HG02840 (cell line): ENCODE measurements around the gene GLIS1.

Experiments used
- ATAC-seq: cut with Tn5 transposase; IDR thresholded peaks from one replicate; pipeline ENCODE4 v1.9.1; 2021; ENCODE audit warnings: mild to moderate bottlenecking, moderate library complexity, moderate number of reproducible peaks; ENCODE audit not compliant: unreplicated experiment, low FRiP score

Gene GLIS1

DNA sequence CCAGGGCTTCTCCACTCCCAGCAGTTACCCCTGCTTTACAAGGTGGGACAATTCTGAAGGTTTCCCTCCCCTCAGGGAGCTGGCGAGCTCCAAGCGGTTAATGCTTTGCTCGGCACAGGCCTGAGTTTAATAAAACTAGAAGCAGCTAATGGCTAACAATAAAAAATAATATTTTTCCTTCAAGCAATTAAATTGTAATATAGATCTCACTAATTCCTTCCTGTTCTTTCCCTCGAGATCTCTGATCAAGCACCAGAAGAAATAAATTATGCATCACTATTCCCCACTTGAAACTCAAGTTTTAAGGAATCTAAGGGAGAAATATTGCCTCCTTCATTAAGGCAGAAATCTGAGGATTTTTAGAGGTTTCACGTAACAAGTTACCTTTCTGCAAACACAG, 42.9 kb downstream of the GLIS1 start:
- ATAC-seq = no peak

DNA sequence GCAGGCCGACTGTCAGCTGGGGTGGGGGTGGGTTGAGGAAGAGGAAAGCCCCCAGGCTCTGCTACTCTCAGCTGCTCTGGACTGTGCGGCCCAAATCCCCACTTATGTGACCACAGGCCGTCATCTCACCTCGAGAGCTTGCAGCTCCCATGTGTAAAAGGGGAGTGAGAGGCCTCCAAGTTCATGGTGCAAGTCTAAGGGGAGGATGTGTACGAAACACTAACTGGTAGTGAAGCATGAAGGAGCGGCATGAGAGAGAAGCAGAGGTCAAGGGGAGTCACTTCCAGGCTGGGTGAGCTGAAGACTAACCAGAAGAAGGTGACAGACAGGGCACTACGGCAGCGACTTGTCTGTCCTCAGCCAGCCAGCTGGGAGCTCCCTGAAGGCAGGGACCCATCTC, 43.8 kb downstream of the GLIS1 start:
- no peak for ATAC-seq

DNA sequence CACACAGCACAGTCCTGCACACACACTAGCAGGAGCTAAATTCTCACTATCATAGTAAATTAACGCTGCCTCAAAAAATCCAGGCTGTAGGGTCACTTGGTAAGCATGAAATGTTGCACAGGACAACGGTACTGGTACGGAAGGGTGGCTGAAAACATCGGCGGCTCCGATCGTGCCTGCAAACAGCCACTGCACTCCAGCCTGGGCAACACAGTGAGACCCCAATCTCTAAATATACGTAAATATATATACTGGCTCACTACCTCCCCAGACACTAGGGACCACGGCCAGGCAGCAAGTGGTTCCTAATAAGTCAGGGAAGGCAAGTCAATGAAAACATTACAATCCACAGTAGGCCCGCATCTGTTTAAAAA, 44.3 kb downstream of the GLIS1 start:
- ATAC-seq = no peak

- ATAC-seq = no peak
These were observed 44.9 kb downstream of the GLIS1 start for GRCh38 chr1:53693773-53694717.

DNA sequence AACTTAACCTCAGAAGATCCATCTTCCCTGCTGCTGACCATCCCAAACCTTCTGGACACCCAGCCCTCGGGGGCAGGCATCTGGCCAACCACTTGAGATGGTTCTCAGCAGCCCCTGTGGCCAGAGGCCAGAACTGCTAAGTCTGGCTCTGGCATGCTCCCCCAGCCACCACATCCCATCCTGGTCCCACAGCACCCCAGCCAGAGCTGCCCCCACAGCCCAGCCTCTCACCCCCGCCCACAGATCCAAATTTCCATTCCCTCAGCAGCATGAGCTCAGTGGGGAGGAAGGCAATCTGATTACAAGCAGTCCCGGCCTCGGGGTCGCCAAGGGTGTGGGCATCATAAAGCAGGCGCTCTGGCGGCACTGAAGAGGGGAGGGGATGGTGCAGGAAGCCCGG, 45.6 kb downstream of the GLIS1 start:
- ATAC-seq = no peak

DNA sequence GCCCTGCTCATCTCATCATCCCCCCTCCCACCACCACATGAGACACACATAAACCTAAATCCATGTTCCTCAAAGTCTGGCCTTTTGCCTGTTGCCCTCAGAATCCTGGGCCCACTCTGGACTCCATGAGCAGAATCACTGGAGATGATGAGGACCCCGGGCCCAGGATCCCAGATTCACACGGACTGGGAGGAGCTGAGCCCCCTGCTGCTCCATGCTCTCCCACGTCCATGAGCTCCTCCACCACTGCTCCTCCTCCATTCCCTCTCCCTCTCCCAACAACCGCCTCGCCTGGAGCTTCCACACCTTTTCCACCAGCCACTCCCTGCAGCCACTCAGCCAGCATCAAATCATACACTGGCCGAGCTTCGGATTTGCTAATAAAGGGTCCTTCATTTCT, 47.6 kb downstream of the GLIS1 start:
- no peak for ATAC-seq

DNA sequence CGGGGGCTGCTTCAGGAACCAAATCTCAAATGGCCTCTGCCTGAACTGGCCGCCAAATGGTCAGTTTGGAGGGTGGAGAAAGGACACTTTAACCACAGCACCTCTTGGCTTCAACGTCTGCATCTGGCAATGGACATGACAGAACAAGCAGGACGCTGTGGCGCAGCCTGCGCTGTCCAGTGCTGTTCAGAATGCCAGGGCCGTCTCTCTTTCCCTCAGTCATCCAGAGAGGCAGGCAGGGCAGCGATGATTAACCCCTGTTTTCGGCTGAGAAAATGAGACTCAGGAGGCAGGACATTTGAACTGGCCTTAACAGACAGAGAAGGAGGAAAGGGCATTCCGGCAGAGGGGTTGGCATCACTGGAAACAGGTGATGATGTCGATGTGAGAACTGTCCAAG, 48.6 kb downstream of the GLIS1 start:
- ATAC-seq = no peak

DNA sequence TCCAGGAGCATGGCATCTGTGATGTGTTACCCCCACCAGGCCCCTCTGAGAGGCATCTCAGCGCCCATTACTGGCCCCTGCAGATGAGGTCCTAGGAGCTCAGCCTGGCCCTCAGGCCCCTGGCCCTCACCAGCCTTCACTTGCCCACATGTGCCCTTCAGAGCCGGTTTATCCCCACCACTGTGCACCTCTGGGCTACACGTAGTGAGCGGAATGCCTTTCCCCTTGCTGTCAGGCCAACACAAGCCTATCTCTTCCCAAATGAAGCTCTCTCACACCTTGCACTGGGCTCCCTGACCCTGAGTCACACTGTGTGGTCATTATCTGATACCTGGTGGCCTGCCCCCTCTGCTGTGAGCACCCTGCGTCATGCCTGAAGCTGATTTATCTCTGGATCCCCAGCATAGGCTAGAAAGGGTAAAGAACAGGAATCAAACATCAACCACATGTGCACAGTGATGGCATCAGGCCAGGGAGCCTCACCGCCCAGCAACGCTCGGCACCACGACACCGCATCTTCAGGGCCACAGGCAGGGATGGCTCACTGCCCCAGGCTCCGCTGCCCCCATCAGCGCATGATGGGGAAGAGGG, 49.1 kb downstream of the GLIS1 start:
- ATAC-seq = no peak

GRCh38 chr1:53689223-53689622, 49.7 kb downstream of the GLIS1 start:
- ATAC-seq = no peak

DNA sequence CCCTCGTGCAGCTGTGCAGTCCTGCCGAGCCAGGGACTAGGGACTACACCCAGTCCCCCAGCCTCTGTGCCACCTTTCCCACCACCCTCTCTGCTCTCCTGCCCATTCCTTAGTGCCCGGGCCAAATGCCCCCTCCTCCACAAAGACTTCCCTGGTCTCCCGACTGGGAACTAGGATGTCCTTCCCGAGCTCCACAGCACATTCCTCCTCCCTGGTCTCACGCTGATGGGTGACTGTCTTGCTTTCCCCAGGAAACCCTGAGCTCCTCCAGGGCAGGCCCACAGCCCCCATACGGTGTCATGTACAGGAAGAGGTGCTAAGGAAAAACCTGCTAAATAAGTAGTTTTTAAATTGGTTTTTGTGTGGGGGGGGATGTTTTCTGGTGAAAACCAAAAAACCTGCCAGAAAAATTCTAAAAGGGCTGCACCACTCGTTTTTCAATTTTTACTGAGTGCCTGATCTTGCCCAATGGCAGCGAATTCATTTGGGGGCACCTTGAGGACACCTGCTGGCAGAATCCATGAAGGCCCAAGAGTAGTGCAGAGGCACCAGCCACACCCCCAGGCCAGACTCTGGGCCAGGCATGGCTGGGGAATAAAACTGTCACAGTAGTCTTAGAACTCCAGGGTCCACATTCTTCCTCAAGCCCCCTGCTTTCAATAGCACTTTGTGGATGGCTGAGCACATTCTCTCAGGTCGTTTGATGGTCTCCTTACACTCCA, 50.4 kb downstream of the GLIS1 start:
- ATAC-seq = no peak

- ATAC-seq = no peak
These were observed 51.1 kb downstream of the GLIS1 start for GRCh38 chr1:53687901-53688300.

GRCh38 chr1:53687426-53687825, 51.5 kb downstream of the GLIS1 start:
- ATAC-seq = no peak

- ATAC-seq = no peak
These were observed 52.0 kb downstream of the GLIS1 start for GRCh38 chr1:53686965-53687267.

DNA sequence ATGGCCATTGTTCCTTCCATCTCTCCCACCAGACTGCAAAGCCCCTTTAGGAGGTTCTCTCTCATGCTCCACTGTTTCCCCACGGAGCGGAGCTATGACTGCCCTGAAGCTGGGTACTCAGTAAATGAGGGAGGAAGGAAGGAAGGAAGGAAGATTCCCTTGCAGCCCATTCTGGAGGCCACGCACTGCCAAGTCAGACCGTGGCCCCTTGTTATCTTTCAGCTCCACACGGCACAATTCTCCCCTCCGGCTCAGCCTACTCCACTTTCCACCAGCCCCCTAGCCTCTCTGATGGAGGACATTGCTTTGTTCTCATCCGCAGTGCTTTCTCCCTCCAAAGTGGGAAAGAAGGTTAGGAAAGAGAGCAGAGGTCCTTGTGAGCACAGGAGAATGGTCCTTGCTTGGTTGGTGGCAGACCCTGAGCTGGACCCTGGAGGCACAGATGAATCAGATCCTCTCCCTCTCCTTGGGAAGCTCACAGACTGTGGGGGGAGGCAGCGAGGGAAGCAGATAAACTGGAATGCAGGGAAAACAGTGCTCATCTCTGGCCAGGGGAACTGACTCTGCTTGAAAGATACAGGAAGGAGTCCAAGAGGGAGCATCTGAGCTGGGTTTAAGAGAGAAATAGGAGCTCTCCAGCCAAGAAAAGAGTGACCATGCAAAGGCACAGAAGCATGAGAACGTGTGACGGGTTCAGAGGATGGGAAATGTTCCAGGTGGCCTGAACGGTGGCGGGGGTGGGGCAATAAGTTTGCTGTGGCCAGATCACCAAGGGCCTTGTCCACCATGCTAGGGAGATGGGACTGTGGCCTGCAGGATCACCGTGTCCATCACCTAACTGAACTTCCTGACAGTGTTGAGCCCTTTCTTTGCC, 52.6 kb downstream of the GLIS1 start:
- no peak for ATAC-seq

GRCh38 chr1:53685272-53686051, 53.5 kb downstream of the GLIS1 start:
- ATAC-seq = no peak

- no peak for ATAC-seq
These were observed 54.2 kb downstream of the GLIS1 start for GRCh38 chr1:53684741-53685140.

- no peak for ATAC-seq
These were observed 54.8 kb downstream of the GLIS1 start for GRCh38 chr1:53683986-53684740.

- ATAC-seq = no peak
These were observed 56.1 kb downstream of the GLIS1 start for GRCh38 chr1:53682881-53683280.

DNA sequence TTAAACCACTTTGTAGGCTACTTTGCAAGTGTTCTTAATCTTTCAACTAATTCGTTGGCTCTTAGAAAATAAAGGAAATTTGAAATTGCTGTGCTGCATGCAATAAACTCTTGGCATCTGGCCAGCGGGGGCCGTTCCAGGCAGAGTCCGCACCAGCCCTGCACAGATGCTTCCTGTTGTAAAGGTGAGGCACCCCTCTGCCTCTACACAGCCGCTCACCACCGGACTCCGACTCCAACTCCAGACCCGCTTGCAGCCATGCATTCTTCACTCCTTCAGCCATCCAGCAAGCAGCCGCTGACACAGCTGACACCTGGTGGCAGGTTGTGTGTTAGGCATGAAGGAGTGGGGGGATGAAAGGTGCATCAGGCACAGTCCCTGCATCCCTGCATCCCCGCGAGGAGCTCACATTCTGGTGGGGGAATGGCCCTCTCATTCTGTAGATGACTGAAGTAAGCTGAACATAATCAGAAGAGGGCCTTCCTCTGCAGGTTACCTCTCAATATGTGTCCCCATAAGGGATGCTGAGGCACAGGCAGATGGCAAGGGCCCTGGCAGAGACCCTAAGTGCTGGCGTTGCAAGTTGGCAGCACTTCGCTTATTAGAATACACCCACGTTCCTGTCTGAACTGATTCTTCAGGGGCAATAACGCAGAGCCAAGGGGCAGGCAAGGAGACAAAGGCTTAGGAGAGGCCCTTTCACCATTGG, 56.8 kb downstream of the GLIS1 start:
- no peak for ATAC-seq
